Erythroblast (primary cell): ENCODE measurements around the gene UBC.

Experiments
- GATA1 ChIP-seq: IDR thresholded peaks from 2 replicates; pipeline ENCODE4 v1.6.1; 2011; ENCODE audit warnings: low read depth, mild to moderate bottlenecking, control low read depth, low read length, moderate library complexity
- POLR2A ChIP-seq: IDR thresholded peaks from 2 replicates; pipeline ENCODE4 v1.6.1; 2011; ENCODE audit warnings: mild to moderate bottlenecking, low read length

- no peak for TF ChIP-seq POLR2A
- no peak for TF ChIP-seq GATA1
These were observed 23.7 kb upstream of the UBC start for GRCh38 chr12:124938108-124938507.
